Urinary bladder (tissue), 4 donors: ENCODE results near the gene DAGLA. TPM values are rescaled to one million over a fixed set of nuclear protein-coding genes. Genes with fewer than 3 reads are reported as not detected.
"Not testable (repeated sequence)": the region's sequence is repeated elsewhere in the genome, so short reads cannot be mapped to it uniquely, and the experiment has no call there.

Experiments
- DNase-seq: peaks from one replicate; pipeline ENCODE4 v3.0.0-alpha.2; 2015; ENCODE audit errors: extremely low spot score
- H3K27ac ChIP-seq: one replicate; pipeline ENCODE4 v1.5.1; 2013; ENCODE audit warnings: low read depth, mild to moderate bottlenecking, moderate library complexity
- H3K36me3 ChIP-seq: one replicate; pipeline ENCODE4 v1.6.1; 2013; ENCODE audit warnings: mild to moderate bottlenecking, moderate library complexity; ENCODE audit not compliant: insufficient read depth
- H3K4me1 ChIP-seq: one replicate; pipeline ENCODE4 v1.6.1; 2013; ENCODE audit warnings: mild to moderate bottlenecking, moderate library complexity; ENCODE audit not compliant: insufficient read depth
- H3K4me3 ChIP-seq: one replicate; pipeline ENCODE4 v1.5.1; 2013; ENCODE audit warnings: low read depth, low read length
- WGBS: extraction: QIAGEN DNeasy Blood & Tissue Kit; methylation state at CpG from one replicate; pipeline ENCODE4 v1.1.7; 2013; 5-methylcytosine and 5-hydroxymethylcytosine counted together
- polyA plus RNA-seq: library from polyadenylated mRNA; stranded (reverse); fragments of 200-250 nt; gene quantifications from one replicate; pipeline ENCODE4 v1.2.3, GENCODE V29; 2013
- total RNA-seq: library from RNA; depleted of rRNA; stranded (reverse); fragments of >200 nt; gene quantifications from one replicate; pipeline ENCODE4 v1.2.3, GENCODE V29; 2014
- donor health status: healthy with polysubstance abuse.
- donor health status: healthy.

DAGLA gene
- total and polyA plus RNA-seq, 2 donors: 1.8 to 2.5 TPM

DNA sequence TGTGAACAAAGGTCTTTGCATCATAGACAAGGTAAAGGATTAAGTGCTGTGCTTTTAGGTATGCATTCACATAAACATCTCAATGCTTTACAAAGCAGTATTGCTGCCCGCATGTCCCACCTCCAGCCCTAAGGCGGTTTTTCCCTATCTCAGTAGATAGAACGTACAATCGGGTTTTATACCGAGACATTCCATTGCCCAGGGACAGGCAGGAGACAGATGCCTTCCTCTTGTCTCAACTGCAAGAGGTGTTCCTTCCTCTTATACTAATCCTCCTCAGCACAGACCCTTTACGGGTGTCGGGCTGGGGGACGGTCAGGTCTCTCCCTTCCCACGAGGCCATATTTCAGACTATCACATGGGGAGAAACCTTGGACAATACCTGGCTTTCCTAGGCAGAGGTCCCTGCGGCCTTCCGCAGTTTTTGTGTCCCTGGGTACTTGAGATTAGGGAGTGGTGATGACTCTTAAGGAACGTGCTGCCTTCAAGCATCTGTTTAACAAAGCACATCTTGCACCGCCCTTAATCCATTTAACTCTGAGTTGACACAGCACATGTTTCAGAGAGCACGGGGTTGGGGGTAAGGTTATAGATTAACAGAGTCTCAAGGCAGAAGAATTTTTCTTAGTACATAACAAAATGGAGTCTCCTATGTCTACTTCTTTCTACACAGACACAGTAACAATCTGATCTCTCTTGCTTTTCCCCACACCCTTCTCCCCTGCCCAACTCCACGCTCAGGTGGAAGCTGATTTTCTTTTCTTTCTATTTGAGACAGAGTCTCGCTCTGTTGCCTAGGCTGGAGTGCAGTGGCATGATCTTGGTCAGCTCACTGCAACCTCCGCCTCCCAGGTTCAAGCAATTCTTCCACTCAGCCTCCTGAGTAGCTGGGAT, 24.7 kb upstream of the DAGLA start:
- whole genome bisulfite sequencing: 45% methylated on average over 17 of the region's 17 CpGs
- H3K27ac ChIP-seq, H3K4me1 ChIP-seq, H3K4me3 ChIP-seq, H3K36me3 ChIP-seq, DNase-seq: not testable (repeated sequence)

DNA sequence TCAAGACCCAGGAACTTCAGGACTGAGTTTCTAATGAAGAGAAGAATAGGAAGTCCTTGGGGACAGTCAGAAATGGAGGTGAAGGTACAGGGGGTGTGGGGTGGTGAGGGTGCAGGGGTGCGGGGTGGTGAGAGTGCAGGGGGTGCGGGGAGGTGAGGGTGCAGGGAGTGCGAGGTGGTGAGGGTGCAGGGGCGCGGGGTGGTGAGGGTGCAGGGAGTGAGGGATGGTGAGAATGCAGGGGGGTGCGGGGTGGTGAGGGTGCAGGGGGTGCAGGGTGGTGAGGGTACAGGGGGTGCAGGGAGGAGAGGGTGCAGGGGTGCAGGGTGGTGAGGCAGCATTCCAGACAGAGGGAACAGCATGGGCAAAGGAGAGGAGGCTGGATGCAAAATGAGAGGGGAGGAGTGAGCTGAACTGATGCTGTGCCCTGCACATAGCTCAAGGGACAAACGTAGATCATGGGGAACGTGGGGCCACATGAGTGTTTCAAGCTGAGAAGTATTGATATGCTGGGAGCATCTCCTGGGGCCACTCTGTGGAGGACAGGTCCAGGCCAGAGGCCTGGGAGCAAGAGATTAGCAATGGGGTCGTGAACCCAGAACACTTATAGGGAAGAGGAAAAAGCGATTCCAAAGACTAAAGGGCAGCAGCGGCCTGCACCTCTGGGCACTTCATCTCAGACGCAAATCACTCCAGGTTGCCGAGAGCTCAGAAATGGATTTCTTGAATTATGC, 23.7 kb upstream of the DAGLA start:
- 82% methylated on average over 13 of the region's 13 CpGs for WGBS
- Histone ChIP-seq H3K4me3 (no peak overlapping the region), H3K36me3 (no peaks in the 10 kb centered on the region), H3K27ac (no peak overlapping the region), H3K4me1 (no peaks in the 10 kb centered on the region)
- no peak for DNase-seq

DNA sequence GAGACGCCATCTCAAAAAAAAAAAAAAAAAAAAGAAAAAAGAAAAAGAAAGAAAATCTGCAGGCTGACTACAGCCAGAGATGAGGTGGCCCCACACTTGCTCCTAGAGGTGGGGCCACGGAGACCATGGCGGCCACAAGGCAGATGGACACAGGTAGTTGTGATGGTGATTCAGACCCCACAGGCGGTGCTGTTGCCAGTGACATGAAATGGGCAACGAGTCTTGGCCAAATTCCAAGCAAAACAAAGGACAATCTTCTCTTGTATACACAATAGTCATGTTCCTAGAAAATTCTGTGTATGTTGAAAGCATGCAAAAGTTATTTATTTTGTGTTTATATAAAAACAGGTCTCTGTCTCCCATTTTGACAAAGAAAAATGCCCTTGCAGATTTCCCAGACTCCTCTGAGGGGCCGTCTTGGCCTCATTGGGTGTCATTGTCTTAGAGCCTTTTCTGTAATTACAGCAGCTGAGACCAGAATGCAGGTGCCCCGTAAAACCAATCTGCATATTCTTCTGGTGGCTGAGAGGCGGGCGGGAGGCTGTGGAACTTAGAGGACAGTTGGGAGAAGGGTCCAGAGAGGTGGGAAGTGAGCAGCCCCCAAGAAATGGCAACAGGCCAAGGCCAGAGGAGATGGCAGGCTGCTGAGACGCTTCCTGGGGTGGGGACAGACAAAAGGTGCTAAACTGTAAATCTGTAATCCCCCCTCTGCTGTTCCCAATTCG, 22.5 kb upstream of the DAGLA start:
- 59% methylated on average over 11 of the region's 11 CpGs for WGBS

DNA sequence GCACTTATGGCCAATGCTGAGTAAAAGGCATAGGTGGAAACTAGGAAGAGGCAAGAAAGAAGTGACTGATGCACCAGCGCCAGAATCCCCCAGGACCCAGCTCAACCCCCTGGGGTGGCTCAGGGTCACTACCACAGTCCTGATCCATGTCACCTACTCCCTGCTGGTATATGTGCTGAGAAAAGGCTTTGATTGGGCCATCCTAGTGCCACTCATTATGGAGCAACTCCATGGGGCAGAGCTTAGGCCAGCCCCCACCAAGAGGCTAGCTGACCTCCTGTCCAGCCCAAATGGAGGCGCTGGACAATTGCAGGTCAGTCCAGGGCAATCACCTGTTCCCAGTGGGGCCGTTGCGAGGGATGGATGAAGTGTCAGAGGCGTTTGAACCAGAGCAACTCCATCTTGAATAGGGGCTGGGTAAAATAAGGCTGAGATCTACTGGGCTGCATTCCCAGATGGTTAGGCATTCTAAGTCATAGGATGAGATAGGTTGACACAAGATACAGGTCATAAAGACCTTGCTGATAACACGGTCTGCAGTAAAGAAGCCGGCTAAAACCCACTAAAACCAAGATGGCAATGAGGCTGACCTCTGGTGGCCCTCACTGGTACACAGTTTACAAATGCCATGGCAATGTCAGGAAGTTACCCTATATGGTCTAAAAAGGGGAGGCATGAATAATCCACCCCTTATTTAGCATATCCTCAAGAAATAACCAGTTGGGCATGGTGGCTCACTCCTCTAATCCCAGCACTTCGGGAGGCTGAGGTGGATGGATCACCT, 20.6 kb upstream of the DAGLA start:
- DNase-seq: no peak
- Histone ChIP-seq H3K4me3 (no peak overlapping the region), H3K4me1 (no peaks in the 10 kb centered on the region), H3K36me3 (no peaks in the 10 kb centered on the region), H3K27ac (no peak overlapping the region)
- 67% methylated on average over 8 of the region's 8 CpGs for WGBS

More for the DNA sequence above, 22.5 kb upstream of the DAGLA start:
- Histone ChIP-seq H3K4me1 (no peaks in the 10 kb centered on the region), H3K36me3 (no peaks in the 10 kb centered on the region), H3K4me3 (no peak overlapping the region), H3K27ac (no peak overlapping the region)
- no peak for DNase-seq

DNA sequence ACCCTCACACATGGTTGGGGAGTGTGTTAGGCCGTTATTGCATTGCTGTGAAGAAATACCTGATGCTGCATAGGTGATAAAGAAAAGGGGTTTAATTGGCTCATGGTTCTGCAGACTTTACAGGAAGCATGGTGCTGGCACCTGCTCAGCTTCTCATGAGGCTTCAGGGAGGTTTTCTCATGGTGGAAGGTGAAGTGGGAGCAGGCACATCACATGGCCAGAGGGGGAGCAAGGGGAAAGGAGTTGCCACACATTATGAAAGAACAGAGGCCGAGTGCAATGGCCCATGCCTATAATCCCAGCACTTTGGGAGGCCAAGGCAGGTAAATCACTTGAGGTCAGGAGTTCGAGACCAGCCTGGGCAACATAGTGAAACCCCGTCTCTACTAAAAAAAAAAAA, 19.2 kb upstream of the DAGLA start:
- not testable (repeated sequence) for H3K36me3 ChIP-seq, H3K27ac ChIP-seq, H3K4me3 ChIP-seq, H3K4me1 ChIP-seq, DNase-seq
- WGBS: 76% methylated on average over 4 of the region's 4 CpGs

DNA sequence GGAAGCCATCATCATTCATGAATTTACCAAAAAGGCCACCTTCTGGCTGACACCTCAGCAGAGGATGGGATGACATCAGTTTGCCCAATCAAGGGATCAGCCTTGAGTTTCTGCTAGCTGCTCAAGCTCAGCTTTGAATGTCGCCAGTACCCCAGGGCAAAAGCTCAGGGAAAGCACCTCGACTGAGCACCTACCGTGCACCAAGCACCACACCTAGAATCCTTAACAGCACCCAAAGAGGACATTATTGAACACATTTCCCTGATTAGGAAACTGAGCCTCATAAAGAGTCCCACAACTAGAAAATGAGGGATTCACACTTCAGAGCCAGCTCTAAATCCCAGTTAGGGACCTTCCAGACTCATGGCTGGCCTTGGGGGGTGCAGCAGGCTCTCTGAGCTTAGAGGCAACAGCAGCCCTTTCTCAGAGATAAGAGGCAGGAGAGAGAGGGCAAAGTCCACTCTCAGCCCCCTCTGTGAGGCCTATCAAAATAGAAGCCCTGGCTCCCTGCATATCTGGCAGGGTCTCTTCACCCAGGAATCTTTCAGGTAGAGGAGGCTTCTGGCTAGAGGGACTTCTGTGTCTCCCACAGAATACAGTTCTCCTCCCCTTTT, 13.4 kb upstream of the DAGLA start:
- Histone ChIP-seq H3K4me3 (no peak overlapping the region), H3K36me3 (no peaks in the 10 kb centered on the region), H3K27ac (no peak overlapping the region), H3K4me1 (no peaks in the 10 kb centered on the region)
- DNase-seq: no peak
- 92% methylated on average over 3 of the region's 3 CpGs for WGBS

DNA sequence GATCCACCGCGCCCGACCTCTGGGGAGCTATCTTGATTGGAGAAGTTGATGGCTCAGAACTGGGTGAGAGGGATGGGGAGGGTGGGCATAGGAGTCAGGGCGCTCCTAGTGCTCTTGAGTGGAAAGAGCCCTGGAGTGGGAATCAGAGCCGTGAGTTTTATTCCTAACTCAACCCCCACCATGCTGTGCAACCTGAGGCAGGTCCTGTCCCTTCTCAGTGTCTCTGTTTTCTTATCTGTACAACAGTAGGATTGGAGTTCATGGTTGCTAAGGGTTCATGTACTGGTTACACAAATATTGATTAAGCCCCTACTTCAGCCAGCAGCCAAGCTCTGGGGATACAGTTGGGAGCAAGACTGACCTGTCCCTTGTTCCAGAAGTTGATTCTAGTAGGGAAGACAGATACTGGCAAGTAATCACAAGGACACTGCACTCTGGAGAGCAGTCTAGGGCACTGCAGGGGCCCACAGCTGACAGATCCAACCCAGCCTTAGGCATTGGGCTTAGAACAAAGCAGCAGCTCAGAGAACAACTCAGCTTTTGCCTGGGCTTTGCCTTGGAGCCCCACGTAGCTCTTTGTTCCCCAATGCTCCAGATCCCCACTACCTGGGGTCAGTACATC, 12.4 kb upstream of the DAGLA start:
- Histone ChIP-seq H3K4me3 (no peak overlapping the region), H3K36me3 (no peaks in the 10 kb centered on the region), H3K4me1 (no peaks in the 10 kb centered on the region), H3K27ac (no peak overlapping the region)
- 83% methylated on average over 6 of the region's 6 CpGs for WGBS
- DNase-seq: no peak

DNA sequence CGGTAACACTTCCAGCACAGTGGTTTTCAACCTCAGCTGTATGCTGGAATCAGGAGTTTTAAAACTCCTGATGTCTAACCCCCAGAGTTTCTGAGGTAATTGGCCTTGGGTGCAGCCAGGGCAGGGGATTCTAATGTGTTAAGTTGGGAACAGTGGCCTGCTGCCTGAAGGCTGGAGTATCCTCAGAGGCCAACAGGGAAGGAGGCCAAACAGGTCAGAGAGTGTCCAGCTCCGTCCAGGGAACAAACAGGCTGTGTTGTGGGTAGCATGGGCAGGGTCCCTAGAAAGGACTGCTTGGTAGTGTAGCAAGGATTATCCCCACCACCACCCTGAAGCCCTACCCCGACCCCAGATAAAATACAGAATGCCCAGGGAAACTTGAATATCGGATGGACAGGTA, 10.8 kb upstream of the DAGLA start:
- 81% methylated on average over 4 of the region's 4 CpGs for WGBS
- no peak overlapping the region for H3K27ac ChIP-seq
- no peaks in the 10 kb centered on the region for H3K4me1 ChIP-seq
- no peak for DNase-seq
- no peak overlapping the region for H3K4me3 ChIP-seq
- no peaks in the 10 kb centered on the region for H3K36me3 ChIP-seq

DNA sequence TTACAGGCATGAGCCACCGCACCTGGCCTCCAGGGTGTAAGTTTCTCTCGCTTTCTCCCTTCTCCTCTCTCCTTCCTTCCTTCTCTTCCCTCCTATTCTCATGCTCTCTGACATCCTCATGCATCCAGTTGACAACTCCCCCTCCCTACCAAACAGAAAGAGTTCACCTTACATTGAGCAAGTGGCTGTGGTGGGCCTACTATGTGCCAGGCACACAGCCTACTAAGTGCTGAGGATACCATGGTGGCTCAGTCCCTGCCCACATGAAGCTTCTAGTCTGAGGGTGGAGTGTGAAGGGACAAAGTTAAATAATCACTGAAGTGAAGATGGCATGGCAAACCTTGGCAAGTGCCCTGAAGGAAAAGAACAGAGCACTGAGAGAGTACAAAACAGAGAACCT, 9.6 kb upstream of the DAGLA start:
- no peak overlapping the region for H3K4me3 ChIP-seq
- no peaks in the 10 kb centered on the region for H3K4me1 ChIP-seq
- H3K27ac ChIP-seq: no peak overlapping the region
- 98% methylated on average over 2 of the region's 2 CpGs for WGBS
- DNase-seq: no peak
- no peaks in the 10 kb centered on the region for H3K36me3 ChIP-seq

DNA sequence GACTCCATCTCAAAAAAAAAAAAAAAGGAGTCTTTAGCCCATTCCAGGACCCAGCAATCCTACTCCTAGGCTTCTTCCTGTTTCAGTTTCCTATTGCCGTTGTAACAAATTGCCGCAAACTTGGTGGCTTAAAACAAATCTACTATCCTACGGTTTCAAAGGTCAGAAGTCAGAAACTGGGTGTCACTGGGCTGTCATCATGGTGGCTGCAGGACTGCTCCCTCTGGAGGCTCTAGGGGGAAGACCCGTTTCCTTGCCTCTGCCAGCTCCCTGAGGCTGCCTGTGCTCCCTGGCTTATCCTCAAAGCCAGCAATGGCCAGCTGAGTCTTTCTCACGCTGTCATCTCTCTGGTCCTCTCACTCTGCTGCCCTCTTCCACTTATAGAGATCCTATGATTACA, 8.7 kb upstream of the DAGLA start:
- no peak for DNase-seq
- H3K4me1 ChIP-seq: no peaks in the 10 kb centered on the region
- no peak overlapping the region for H3K27ac ChIP-seq
- no peak overlapping the region for H3K4me3 ChIP-seq
- H3K36me3 ChIP-seq: no peaks in the 10 kb centered on the region
- WGBS: 45% methylated on average over 5 of the region's 5 CpGs

DNA sequence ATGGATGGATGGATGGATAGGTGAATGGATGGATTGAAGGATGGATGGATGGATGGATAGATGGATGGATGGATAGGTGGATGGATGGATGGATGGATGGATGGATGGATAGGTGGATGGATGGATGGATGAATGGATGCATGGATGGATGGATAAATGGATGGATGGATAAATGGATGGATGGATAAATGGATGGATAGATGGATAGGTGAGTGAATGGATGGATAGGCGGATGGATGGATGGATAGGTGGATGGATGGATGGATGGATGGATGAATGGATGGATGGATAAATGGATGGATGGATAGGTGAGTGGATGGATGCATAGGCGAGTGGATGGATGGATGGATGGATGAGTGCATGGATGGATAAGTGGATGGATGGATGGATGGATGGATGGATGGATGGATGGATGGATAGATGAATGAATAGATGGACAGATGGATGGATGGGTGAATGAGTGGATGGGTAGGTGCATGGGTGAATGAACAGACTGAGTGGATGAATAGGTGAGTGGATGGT, 6.2 kb upstream of the DAGLA start:
- DNase-seq, H3K4me1 ChIP-seq, H3K4me3 ChIP-seq, H3K36me3 ChIP-seq, H3K27ac ChIP-seq: not testable (repeated sequence)
- 84% methylated on average over 2 of the region's 2 CpGs for WGBS

DNA sequence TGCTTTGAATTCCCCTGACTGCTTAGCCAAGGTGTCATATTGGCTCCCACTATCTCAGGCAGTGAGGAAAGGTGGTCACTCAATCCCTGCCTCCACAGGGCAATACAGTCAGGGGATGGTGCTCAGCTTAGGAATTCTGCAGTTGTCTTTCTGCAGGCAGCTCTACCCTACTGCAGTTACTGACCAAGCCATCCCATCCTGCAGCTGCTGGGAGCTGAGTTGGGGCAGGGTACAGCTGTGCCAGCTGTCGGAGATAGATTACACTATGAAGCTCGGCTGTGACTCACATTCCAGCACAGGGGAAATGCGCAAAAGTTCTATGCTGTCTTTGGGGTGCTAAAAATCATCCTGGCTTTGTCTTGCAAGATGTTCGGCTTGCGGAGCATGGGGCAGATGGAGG, 4.4 kb upstream of the DAGLA start:
- no peak for DNase-seq
- H3K4me3 ChIP-seq: no peak overlapping the region
- H3K27ac ChIP-seq: no peak overlapping the region
- 41% methylated on average over 5 of the region's 5 CpGs for WGBS
- H3K36me3 ChIP-seq: no peaks in the 10 kb centered on the region
- no peaks in the 10 kb centered on the region for H3K4me1 ChIP-seq
